Endothelial cell of hepatic sinusoid (primary cell): ENCODE results near the gene UCHL3.
"Not testable (repeated sequence)": the region's sequence is repeated elsewhere in the genome, so short reads cannot be mapped to it uniquely, and the experiment has no call there.

Experiments
- in situ Hi-C: cut with HindIII; loops from 2 replicates; pipeline ENCODE4 v1.10.0; 2017; ENCODE audit warnings: low sequenced_read_pairs

Gene UCHL3

DNA sequence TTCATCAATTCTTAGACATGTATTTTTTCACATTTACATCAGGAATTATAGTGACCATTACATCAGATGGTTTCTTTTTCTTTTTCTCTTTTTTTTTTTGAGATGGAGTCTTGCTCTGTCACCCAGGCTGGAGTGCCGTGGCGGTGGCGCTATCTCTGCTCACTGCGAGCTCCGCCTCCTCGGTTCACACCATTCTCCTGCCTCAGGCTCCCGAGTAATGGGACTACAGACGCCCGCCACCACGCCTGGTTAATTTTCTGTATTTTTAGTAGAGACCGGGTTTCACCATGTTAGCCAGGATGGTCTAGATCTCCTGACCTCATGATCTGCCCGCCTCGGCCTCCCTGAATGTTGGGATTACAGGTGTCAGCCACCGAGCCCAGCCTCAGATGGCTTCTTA lies 4.2 kb upstream of the UCHL3 start:
- in situ Hi-C loops: not testable (repeated sequence)

DNA sequence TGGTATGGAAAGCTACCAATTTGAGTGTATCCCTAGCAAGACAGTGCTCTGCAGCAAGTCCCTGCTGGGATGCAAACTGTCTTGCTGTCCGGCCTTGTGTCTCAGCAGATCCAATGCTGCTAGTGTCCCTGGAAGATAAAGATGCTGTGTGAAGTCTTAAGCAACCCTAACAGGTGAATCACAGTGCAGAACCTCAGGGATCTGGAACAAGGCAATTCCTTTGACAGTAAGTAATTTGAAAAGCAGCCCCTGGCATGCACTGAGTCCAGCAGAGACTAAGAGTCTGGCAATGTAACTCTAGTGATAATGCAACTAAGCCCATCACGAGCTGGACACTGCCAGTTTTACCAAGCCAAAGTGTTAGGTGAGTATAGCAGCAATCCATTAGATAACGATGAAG lies 1.7 kb upstream of the UCHL3 start:
- in situ Hi-C loops: no loop called here

DNA sequence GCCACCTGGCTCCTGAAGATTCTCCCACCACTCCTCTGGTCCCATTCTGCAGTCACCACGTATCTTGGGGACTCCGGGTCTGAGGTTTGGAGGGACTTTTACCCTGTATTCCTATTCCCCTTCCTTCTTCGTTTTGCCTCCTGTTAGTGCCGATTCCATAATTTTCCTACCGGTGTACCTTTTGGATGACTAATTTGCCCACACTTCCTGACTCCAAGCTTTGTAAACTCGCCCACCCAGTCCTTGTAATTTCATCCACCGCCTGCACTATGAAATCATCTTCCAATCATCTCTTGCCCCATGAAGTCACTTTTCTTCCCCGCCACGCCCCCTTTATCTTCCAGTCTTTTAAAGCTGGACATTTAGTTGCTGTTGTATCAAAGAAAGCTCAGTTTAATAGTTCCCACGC lies 572 bp downstream of the UCHL3 start:
- in situ Hi-C loops: loop anchor here (5.0 kb wide), 1 partner anchor 68 kb away; the partner anchor contains the start of gene TBC1D4

DNA sequence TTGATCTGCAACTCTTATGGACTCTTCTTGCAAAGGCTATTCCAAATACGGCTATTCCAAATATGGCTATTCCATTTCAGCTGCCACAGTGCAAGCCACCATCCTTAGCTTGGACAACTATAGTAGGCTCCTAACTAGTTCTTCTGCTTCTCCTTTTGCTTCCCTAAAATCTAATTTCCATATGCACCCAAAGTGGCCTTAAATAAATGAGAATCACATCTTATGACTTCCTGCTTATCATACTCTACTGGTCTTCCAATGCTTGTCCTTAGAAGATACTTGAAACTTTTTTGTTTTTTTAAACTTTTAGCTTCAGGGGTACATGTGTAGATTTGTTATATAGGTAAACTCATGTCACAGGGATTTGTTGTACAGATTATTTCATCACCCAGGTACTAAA lies 4.9 kb downstream of the UCHL3 start:
- in situ Hi-C loops: loop anchor here (5.0 kb wide), 1 partner anchor 72 kb away; the partner anchor contains the start of gene TBC1D4

DNA sequence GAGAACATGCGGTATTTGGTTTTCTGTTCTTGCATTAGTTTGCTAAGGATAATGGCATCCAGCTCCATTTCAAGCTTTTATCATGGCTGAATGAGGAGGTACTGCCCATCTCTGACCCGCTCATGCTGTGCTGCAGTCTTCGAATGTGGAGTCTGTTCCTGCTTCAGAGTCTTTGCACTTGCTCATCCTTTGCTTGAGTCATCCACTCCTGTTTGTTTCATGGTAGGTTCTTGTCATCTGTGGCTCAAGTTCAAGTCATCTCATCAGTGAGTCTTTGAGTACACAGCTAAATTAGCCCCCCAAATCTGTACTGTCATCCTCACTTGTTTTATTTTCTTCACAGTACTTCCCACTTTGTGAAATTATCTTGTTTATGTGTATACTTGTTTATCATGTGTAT lies 5.4 kb downstream of the UCHL3 start:
- in situ Hi-C loops: loop anchor here (5.0 kb wide), 1 partner anchor 73 kb away; the partner anchor contains the start of gene TBC1D4

DNA sequence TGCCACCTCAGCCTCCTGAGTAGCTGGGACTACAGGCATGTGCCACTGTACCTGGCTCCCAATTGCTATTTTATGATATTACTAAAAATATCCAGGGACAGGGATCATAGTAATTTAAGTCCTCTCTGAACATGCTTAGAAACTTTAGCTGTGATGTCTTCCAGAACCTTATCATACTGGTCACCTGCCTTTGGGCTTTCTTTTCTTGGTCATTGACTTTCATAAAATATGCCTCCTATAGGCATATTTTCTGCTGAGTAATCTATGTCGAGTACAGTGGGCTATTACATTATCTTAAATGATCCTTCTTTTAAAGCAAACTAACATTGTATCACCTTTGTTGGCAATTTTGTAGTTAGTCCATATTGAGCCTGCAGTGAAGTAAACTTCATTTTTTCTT lies 6.2 kb downstream of the UCHL3 start:
- in situ Hi-C loops: no loop called here

DNA sequence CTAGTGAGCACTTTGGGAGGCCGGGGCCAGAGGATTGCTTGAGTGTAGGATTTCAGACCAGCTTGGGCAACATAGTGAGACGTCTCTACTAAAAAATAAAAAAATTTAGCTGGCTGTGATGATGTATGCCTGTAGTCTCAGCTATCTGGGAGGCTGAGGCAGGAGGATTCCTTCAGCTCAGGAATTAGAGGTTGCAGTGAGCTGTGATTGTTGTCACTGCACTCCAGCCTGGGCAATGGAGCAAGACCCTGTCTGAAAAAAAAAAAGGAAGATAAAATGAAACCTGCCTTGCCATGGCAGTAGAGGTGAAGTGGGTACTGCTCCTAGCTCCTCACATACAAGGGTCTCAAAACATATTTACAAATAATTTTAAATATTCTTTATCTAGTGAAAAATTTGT lies 7.4 kb downstream of the UCHL3 start:
- in situ Hi-C loops: no loop called here

DNA sequence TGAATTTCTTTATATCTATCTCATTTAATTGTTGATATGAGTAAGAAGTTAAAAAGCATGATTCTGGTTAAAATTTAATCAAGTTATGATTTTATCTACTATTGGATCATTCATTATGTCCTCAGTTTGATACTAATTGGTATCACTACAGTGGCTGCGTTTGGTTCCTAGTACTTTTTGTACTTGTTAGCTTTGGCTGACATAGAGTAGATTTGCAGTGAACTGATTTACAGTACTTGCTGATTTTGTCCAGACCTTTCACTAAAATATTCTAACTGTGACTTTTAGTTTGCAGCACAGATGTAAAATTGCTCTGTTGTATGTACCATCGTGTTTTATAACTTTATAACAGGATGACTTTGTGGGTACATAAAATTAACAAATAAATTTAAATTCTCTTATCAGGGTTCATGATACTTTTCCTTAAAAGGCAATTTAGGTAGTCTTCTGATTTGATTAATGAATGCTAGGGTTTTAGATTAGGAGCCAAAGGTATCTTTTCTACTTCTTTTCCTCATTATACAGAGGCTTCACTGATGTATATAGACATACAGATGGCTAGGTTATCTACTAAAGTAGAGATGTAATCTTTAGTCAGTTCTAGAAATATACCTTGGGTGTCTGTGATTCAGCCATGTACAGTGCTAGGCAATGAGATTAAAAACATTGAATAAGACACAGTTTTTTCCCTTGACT lies 8.7 kb downstream of the UCHL3 start:
- in situ Hi-C loops: no loop called here

DNA sequence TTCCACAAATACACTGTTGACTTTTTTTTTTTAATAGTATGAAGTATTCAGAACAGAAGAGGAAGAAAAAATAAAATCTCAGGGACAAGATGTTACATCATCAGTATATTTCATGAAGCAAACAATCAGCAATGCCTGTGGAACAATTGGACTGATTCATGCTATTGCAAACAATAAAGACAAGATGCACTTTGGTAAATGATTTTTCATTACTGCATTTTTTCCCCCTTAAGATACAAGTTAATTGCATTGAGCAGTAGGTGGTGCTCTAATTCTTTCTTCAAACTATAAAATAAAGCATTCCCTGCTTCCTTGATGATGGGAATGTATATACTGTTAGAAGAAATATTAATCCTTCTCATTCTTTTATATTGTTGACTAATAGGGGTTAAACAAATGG lies 17.1 kb downstream of the UCHL3 start:
- in situ Hi-C loops: no loop called here

DNA sequence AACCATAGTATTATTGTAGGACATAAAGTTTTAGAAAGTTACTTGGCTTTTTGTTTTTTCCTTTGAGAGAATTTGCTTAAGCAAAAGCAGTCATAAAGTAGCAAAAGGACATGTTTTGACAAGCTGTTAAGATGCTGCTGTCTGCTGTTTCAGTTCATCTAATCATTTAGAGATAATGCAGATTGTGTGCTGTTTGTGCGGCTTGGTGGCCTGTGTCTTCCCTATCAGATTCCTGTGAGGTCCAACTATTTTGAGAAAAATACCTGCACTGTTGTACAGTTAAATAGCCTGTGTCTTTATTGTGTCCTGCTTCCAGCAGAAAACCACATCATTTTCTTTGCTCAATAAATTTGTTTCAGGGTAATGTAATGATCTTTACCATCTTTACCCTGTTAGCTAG lies 20.0 kb downstream of the UCHL3 start:
- in situ Hi-C loops: no loop called here

DNA sequence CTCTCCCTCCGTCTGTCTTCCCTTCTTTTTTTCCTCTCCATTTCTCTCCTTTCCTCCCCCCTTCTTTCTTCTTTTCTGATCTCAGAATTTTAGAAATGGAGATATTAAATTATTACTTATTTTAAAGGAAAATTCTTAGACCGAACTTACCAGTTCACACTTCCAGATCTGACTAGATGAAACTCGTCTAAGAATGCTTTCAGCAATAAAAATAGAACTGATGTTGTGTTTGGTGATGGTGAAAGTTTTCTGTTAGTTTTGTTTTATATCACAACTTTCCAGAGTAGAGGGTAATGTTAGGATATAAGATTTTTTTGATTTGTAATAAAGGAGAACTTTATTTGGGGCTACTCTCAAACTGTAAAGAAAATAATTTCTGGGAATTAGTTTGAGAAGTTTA lies 29.9 kb downstream of the UCHL3 start:
- in situ Hi-C loops: no loop called here

DNA sequence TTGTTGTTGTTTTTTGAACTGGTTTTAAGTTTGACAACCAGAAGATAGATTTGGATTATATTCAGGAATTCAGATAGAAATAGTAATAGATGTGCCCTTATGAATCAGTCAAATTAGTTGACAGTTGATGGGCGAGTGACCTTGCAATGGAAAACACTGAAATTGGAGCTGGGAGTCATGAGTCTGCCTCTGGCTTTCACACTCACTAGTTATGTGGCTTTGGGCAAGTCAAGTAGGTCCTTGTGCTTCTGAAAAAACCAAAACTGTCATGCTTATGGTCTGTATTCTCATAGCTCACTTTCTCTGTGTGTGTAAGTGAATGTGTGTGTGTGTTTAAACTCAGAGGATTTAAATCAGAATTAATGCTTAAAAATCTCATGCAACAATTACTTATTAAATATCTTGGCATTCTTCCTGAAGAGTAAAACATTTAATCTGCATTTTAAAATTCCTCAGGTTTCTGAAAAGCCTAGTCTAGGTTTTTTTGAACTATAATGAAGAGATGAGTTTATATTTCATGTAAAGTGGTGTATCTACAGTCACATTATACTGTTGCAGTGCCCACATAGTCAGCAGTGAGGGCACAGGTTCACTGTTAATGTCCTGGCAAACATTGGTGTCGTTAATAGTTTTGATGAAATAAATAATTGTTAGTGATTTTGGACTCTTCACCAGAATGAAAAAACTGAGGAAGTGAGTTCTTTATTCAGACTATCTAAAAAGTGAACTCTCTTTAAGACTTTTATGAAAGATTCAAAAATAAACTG lies 32.5 kb downstream of the UCHL3 start:
- in situ Hi-C loops: no loop called here

DNA sequence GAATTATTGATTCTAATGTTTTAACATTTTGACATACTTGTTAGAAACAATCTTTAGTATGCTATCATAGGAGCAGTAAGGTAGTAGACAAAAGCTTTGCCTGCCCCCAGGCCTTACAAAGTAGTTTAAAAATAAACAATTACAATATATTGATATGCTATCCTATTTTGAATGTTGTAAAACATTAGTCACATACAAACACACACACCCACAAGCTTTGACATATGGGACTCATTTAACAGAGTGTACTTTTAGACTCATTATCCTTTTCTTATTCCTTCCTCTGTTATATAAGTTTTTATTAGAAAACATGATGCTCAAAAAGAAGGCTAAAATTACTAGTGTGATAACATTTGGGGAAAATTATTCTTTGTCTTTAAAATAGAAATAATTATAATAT lies 33.5 kb downstream of the UCHL3 start:
- in situ Hi-C loops: no loop called here

DNA sequence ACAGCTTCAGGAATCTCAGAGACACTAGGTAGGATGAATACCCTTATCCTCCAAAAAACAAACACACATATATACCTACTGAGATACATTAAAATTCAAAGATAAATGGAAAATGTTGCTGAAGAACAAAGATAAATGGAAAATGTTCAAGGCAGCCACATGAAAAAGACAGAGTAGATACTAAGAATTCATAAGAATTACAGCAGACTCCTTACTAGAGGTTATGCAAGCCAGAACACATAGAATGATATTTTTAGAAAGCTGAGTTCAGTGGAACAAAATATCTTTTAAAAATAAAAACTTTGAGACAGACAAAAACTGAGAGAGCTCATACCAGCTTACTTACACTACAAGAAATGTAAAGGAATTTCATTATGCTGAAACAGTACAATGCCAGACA lies 35.6 kb downstream of the UCHL3 start:
- in situ Hi-C loops: no loop called here

DNA sequence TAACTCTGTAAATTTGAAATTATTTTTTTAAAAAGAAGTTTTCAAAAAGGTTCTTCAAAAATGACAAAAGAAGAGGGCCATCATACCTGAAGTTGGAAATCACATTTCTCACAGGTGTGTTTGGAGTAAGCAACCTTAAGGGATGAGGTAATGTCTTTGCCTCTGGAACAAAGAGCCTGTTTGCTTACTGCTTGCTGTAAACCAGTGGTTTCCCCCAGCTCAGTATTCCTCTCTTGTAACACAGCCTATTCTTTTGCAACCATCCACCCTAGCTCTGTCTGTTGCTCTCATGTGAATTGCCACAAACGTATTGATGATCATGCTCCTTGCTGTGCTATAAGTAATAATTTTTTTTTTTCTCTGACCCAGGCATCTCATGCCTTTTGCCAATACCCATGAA lies 38.1 kb downstream of the UCHL3 start:
- in situ Hi-C loops: no loop called here

DNA sequence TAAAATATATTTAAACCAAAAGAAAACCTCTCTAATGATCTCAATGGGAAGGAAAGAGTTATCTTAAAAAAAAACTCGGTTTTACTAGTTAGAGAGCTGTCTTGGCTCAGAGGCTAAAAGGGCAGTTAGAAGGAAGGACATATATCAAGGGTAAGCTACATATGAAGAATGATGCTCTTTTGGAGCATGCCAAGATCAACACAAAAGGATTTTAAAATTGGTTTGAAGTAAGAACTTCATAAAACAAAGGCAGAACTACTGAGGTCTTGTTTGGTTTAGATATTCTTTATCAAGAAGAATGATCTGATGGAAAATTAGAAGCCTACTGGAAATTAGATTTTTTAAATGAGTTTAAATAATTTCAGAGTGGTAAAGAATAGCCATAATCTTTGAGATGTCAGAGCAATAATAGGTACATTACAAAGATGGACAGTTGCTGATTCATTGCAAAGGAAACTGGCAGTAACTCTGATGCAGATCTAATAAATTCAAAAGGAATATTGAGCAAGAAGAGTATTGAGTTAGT lies 47.1 kb downstream of the UCHL3 start:
- in situ Hi-C loops: no loop called here

DNA sequence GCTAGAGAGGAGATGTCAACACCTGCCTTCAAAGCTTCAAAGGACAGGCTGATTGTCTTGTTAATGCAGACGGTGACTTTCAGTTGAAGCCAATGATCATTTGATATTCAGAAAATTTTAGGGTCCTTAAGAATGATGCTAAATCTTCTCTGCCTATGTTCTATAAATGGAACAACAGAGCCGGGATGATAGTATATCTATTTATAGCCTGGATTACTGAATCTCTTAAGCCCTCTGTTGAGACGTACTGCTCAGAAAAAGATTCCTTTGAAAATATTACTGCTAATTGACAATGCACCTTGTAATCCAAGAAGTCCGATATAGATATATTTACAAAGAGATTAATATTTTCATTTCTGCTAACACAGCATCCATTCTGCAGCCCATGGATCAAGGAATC lies 50.8 kb downstream of the UCHL3 start:
- in situ Hi-C loops: no loop called here

DNA sequence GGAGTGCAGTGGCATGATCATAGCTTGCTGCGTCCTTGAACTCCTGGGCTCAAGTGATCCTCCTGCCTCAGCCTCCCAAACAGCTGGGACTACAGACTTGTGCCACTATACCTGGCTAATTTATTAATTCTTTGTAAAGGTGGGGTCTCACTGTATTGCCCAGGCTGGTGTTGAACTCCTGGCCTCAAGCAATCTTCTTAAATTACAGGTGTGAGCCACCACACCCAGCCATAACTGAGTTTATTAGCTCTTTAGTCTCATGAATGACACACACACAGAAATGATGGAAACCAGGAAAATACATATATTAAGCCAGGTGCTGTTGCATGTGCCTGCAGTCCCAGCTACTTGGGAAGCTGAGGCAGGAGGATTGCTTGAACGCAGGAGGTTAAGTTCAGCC lies 53.4 kb downstream of the UCHL3 start:
- in situ Hi-C loops: no loop called here

DNA sequence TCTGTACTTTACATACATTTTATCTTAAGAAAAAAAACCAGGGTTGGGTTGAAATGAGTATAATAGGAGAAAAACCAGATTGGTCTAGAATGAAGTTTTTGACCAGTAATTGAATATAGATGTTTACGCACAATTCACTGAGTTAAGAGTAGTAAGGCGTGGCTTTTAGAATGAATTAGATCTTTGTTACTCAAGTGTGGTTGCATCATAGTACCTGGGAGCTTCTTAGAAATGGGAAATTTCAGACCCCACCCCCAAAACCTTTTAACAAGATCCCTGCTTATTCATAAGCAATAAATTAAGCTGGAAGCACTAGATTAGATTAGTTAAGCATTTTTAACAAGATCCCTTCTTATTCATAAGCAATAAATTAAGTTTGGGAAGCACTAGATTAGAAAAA lies 57.9 kb downstream of the UCHL3 start:
- in situ Hi-C loops: no loop called here

DNA sequence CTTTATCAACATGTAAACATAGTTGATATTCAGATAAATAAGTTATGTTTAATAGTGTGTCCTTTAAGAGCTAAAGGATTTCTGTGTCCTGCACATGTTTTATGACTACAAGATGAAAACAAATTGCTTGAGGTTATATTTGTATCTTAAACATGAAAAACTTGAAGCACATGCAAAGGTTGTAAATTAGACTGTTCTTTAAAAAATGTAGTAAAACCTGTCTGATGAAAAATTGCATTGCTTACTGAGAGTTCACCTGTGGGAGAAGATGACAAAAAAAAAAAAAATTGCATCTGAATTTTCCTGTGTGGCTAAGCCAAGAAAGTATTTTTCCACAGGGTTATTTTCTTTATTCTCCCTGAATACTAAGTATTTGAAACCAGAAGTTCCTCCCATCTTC lies 60.9 kb downstream of the UCHL3 start:
- in situ Hi-C loops: no loop called here

DNA sequence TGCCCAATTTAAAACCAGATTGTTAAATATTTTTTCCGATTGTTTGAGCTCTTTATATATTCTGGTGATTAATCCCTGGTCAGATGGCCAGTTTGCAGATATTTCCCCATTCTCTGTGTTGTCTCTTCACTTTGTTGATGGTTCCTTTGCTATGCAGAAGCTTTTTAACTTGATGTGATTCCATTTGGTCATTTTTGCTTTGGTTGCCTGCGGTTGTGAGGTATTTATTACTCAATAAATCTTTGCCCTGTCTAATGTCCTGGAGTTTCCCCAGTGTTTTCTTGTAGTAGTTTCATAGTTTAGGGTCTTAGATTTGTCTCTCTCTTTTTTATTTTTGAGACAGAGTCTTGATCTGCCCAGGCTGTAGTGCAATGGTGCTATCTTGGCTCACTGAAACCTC lies 62.8 kb downstream of the UCHL3 start:
- in situ Hi-C loops: no loop called here

DNA sequence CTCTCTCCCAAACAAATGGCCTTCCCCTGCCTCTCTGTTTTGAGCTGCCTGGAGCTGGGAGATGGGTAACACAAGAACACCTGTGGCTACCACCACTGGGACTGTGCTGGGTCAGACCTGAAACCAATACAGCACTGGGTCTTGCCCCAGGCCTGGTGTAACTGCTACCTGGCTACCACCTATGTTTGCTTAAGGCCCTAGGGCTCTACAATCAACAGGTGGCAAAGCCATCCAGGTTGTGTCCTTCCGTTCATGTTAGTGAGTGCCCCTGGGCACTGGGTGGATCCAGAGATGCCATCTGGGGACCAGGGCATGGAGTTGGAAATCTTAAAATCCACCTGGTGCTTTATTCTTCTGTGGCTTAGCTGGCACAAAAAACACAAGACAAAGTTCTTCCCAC lies 67.6 kb downstream of the UCHL3 start:
- in situ Hi-C loops: no loop called here
